GM18505 (cell line): ENCODE data around the gene OTOR.
A peak's percentile ranks its signal among the peaks of the same experiment; 100 is the strongest.

Experiments used
- ATAC-seq: cut with Tn5 transposase; IDR thresholded peaks from one replicate; pipeline ENCODE4 v1.9.1; 2021; ENCODE audit not compliant: unreplicated experiment
- POLR2A ChIP-seq: IDR thresholded peaks from 4 replicates; pipeline ENCODE4 v1.6.1; 2011; ENCODE audit warnings: borderline replicate concordance; ENCODE audit not compliant: insufficient read depth, insufficient read length; ENCODE audit errors: extremely low read depth

OTOR gene, protein sequence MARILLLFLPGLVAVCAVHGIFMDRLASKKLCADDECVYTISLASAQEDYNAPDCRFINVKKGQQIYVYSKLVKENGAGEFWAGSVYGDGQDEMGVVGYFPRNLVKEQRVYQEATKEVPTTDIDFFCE

DNA sequence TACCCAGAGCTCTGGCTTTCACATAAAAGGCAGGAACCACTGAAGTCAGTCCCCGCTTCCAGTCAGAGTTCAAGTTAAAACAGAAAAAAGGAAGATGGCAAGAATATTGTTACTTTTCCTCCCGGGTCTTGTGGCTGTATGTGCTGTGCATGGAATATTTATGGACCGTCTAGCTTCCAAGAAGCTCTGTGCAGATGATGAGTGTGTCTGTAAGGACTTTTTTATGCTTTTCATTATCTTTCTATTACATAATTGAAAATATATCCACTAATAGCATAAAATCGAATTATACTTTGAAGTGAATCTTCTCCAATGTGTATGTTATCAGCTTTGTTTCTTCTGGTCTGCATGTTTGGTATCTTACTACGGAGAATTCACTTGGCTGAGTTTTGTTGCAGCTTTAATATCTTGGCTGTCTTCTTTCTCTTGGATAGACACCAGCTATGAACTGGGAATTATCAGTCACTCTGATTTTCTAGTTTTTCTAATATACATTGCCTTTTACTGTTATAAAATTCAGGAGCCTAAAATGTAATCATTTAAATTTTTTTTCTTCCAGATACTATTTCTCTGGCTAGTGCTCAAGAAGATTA, at the start of gene OTOR:
TSS of gene OTOR (plus strand) at position 51 of the 593 bp plus-strand sequence. CDS start at position 95, 44 bp downstream.
- ATAC-seq = no peak
- TF ChIP-seq POLR2A = no peak

DNA sequence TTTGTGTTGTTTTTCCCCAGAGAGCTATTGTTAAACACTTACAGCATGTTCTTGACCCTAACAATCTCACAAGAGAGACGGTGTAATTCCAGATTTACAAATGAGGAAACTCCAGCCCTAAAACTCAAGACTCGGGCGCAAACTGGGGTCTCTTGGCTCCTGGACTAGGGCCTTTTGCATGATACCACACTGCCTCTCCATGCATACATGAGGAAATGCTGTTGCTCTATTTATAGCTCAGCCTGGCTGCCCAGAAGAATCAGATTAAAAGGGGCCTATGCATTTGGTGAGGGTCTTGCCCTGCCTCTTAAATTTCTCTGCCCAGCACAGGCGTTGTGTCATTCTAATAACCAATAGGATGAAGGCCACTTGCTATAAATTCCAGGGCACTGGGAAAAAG, 48.9 kb upstream of the OTOR start:
- no peak for ATAC-seq
- no peak for TF ChIP-seq POLR2A

DNA sequence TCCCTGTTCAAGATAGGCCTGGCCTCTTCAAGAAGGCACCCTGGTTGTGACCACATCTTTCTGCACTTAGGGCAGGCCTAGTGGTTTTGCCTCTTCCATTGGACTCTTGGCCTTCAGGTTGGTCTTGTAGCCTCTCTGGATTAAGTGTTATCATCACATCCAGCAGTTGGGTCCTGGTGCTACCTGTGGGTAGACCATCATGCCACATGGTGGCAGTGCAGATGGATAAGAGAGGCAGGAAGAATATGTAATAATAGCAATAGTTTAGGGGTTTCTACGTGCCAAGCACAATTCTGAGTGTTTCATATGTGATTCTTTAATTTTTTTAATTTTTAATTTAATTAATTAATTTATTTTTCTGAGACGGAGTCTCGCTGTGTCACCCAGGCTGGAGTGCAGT, 46.9 kb upstream of the OTOR start:
- TF ChIP-seq POLR2A = no peak
- peak; percentile 62 for ATAC-seq

DNA sequence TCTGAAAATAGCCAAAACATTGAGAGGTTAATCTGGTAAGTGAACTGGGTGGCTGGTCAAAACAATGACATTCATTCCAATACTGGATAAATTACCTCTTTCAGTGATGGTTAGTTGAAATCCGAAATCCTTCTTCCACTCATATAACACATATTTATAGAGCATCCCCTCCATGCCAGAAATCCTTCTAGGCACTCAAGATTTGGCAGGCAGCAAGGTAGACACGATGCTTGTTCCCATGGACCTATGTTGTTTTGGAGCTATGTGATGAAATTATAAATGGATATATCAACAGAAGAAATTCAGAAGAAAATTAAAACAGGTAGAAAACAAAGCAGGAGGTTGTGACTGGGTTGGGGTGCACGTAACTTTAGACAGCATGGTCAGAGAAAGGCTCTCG, 44.6 kb upstream of the OTOR start:
- no peak for TF ChIP-seq POLR2A
- no peak for ATAC-seq

DNA sequence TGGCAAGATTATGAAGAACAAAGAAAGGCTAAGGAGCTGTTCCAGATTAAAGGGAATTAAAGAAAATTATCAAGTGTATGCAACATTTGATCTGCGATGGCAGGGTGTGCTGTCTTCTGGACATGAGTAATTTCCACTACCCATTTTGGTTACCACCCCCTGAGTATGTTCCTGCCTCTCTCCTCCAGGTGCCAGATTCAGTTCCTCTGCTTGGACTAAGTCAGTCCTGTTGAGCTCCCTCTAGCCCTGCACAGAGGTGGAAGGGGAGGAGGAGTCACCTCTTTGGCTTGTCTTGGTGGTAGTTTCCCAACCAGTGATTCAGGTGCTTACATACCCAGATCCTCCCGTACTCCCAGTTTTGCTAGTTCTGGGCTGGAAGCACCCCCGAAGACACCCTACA, 40.5 kb upstream of the OTOR start:
- ATAC-seq = peak; percentile 70
- no peak for TF ChIP-seq POLR2A

DNA sequence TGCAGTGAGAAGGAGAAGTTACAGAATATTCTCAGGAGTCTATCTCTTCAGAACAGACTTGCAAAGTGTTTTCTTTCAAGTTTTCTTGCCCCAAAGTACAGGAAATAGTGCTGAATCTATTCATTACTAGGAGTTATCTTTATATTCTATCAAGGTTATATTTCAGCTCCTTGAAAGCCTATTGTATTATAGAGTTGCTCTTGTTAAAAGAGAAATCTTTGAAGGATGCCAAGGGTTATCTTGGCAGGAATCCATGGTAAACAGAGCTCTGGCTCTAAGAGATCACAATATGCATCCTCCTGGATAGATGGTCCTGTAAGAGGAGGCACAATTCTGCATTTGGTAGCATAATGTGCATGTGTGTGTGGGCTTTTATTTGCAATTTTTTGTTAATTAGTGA, 39.6 kb upstream of the OTOR start:
- TF ChIP-seq POLR2A = no peak
- no peak for ATAC-seq

DNA sequence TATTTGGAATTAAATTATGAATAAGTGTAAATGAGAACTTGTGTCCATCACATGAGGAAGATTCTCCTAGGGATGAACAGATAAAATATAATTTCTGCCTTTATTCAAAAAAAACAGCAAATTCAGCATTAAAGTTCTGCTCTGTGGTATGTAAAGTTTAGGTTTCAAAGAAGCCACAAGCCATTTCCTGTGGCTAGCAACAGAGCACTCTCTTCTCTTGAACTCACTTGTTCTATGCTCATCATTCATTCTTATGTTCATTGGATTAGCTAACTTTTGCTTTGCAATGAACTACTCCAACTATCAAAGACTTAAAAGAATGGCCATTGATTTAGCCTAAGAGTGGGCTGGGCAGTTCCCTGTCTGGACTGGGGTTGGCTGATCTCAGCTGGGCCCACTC, 39.1 kb upstream of the OTOR start:
- ATAC-seq = peak; percentile 62
- TF ChIP-seq POLR2A = no peak

DNA sequence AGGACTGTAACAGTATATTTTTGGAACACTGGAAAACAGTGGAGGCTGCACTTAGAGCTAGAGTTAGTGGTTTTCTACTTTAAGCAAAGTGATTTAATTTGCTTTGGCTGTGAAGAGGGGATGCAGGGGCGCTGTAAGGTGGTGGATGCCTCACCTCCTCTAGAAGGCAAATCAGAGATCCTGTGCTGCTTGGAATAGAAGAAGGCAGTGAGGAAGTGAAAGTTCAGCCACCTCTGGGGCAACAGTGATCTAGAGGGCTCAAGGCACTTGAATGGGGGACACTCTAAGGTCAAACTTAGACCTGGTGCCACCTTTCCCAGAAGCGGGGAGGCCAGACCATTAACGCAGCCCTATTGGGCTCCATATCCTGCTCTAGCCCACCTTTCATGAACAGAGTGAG, 37.4 kb upstream of the OTOR start:
- peak; percentile 56 for ATAC-seq
- TF ChIP-seq POLR2A = no peak

DNA sequence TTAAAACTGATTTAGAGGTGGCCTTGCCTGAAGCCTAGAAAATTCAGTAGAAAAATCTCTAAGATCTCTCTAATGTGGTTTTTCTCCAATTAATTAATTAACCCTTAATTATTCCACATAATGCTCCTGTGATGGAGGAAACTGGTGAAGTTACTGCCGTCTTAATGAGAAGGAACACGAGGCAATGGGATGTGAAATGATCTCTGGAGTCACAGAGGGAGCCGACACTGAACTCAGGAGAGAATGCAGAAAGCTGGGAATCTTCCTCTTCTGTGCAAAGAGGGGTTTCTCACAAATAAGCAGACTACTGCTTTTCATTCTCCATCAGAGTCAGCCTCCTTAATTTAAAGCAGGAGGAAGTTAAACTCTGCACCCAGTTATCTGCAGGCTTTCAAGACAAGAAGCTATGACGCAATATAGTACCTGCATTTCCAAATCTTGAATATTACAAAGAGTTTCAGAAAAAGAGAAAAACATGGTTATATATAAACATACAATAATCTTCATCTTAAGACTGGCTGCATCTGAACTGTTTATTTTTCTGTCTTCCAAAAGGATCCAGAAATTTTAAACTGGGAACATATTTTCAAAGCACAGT, 36.4 kb upstream of the OTOR start:
- no peak for TF ChIP-seq POLR2A
- no peak for ATAC-seq

DNA sequence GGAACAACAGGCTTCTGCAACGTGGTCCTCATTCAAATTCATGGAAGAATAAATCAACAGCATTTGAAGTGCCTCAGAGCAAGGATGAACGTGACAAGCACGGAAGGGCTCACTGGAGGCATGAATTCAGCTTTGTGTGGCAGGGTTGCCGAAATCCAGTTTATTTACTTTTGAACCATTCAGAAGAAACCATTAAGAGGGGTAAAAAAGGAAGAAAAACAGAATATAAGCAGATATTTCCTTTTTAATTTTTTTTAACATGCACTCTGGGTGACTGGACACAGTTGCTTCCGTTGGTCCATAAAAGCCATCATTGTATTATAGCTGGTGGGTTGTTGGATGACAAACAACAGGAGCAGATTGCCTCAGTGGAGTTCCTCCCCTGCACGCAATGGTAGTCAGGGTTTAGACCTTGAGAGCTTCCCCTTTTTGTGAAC, 35.6 kb upstream of the OTOR start:
- no peak for ATAC-seq
- TF ChIP-seq POLR2A = no peak

DNA sequence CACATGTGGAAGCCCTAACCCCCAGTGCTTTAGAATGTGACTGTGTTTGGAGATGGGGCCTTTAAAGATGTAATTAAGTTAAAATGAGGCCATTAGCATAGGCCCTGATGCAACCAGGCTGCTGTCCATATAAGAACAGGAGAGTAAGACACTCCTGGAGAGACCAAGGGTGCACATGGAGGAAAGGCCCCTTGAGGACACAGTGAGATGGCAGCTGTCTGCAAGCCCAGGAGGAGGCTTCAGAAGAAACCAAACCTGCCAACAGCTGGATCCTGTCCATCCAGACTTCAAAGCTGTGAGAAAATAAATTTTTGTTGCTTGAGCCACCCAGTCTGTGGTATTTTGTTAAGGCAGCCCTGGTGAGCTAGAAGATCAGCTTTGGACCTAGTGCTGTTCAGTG, 35.1 kb upstream of the OTOR start:
- ATAC-seq = no peak

DNA sequence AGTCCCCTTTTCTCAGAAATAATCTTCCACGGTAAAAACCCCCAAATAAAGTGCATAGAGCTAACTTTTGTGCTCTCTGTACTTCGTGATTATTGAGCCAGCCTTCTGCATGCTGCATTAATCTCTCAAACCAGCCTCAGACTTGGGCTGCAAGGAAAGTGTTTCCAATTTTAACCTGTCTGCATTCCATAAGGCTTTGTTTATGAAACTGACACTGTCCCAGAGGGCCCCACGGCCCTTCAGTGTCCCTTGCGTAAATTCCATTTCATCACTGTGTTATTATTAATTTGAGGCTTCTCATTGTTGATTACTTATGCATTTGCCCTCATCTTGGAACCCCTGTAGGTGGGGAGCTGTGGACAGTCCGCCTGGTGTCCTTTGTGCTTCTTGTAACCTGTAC, 33.9 kb upstream of the OTOR start:
- no peak for ATAC-seq
- no peak for TF ChIP-seq POLR2A

More for the DNA sequence above, 35.1 kb upstream of the OTOR start:
- no peak for TF ChIP-seq POLR2A

DNA sequence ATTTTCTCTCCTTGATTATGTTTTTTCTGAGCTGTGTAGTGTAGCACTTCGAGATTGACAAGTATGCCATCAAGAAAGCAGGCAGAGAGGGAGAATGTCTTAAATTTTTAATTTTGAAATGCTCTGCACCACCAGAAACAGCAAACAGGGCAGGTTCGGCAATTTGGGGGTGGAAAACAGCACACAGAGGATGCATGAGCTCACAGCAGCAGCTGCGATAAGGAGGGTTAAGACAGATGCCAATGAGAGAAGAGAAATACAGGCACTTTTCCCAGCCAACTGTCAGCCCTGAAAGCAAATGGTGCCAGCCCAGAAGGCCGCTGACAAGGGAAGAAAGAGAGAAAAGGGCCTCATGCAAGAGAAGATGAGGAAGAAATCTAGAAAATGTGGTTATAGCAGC, 33.4 kb upstream of the OTOR start:
- ATAC-seq = no peak
- no peak for TF ChIP-seq POLR2A

DNA sequence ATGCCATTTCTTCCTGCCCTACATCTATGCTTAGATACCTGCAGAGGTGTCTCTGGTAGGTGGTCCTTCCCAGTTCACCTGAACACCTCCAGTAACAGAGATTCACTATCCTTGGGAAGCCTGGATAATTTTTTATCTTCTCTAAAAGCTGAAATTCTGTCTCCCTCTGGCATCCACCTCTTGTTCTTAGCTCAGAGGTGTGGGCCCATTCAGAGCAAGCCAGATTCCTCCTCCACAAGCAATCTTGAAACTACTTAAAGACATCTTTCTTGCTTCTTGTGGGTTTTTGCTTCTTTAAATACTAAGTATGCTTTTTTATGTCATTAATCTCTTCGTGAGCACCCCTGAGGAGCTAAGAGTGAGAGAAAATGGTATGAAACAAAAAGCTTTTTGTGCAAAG, 28.7 kb upstream of the OTOR start:
- no peak for TF ChIP-seq POLR2A
- ATAC-seq = no peak

DNA sequence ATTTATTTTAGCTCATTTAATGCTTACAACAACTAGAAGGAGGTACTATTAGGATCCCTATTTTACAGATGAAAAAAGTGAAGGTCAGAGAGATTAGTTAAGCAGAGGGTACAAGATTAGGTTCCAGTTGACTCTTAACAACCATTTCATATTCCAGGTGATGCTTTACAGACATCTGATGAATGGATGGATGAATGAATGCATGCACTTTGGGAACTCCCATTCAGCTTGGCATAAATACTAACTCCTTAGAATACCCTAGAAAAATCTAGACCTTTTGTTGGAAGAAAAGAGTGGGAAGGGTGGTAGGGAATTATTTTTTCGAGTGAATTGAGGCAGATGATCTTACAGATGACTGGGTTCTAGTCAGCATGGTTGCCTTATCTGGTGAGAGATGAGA, 19.1 kb upstream of the OTOR start:
- TF ChIP-seq POLR2A = no peak
- no peak for ATAC-seq
